C4-2B (cell line): ENCODE results near the gene APBA3.

Experiments
- ZFX ChIP-seq: fragments of 450-650 bp; IDR thresholded peaks from 2 replicates; pipeline ENCODE4 v1.6.1; 2017
- TF ChIP-seq, protein P1 (sequence below): fragments of 450-650 bp; conservative IDR thresholded peaks from 2 replicates; pipeline ENCODE4 v1.5.1; 2017; ENCODE audit warnings: mild to moderate bottlenecking

DNA sequence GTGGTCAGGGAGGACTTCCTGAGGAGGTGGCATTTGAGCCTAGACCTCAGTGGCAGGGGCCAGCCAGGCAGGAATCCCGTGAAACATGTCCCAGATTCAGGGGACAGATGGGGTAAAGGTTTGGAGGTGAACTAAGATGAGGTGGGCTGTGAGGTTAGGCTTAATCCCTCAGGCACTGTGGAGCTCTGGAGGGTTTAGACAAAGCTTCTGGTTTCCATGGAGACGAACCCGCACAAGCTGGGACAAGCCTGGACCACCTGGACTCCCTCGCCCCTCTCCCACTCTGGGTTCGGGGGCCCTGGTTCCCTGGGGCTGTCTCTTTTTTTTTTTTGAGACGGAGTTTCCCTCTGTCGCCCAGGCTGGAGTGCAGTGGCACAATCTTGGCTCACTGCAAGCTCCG lies 37.6 kb downstream of the APBA3 start:
- TF ChIP-seq, protein P1, sequence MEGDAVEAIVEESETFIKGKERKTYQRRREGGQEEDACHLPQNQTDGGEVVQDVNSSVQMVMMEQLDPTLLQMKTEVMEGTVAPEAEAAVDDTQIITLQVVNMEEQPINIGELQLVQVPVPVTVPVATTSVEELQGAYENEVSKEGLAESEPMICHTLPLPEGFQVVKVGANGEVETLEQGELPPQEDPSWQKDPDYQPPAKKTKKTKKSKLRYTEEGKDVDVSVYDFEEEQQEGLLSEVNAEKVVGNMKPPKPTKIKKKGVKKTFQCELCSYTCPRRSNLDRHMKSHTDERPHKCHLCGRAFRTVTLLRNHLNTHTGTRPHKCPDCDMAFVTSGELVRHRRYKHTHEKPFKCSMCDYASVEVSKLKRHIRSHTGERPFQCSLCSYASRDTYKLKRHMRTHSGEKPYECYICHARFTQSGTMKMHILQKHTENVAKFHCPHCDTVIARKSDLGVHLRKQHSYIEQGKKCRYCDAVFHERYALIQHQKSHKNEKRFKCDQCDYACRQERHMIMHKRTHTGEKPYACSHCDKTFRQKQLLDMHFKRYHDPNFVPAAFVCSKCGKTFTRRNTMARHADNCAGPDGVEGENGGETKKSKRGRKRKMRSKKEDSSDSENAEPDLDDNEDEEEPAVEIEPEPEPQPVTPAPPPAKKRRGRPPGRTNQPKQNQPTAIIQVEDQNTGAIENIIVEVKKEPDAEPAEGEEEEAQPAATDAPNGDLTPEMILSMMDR = no peak
- TF ChIP-seq ZFX = no peak
